AG08396 (cell line): ENCODE data around the gene PGC.
A peak's percentile ranks its signal among the peaks of the same experiment; 100 is the strongest.

Source experiments
- DNase-seq: peaks from one replicate; pipeline ENCODE4 v3.0.0; 2012; ENCODE audit warnings: low spot score, mixed read lengths

The PGC gene

DNA sequence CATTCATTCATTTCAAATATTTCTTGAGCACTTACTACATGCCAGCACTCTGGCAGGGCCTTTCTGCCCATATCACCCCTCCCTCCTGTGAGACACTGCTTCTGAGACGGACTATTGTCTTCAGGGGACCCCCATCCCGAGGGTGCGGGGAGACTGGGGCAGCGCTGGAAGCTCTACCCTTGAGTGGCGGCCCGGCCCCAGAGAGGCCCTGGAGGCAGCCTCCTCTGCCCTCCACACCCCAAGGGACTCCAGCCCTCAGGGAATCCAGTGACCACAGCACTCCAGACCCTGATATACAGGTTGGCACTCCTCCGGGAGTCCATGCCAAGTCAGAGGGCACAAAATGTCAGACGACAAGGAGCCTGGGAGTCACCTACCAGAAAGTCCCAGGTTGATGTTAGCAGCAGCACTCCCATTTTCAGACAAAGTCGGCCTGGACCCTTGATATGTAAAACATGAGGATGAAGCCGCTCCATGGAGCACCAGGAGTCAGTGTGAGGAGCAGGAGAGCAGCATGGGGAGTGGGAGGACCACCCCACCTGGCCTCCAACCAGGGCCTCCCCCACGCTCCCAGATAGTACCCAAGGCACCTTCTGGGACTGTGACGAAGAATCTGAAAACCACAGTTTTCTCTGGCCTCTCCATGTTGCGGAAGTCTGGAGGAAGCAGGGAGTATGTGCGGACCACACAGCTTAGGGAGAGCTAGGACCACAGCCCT lies 32.5 kb downstream of the PGC start:
- DNase-seq = no peak

DNA sequence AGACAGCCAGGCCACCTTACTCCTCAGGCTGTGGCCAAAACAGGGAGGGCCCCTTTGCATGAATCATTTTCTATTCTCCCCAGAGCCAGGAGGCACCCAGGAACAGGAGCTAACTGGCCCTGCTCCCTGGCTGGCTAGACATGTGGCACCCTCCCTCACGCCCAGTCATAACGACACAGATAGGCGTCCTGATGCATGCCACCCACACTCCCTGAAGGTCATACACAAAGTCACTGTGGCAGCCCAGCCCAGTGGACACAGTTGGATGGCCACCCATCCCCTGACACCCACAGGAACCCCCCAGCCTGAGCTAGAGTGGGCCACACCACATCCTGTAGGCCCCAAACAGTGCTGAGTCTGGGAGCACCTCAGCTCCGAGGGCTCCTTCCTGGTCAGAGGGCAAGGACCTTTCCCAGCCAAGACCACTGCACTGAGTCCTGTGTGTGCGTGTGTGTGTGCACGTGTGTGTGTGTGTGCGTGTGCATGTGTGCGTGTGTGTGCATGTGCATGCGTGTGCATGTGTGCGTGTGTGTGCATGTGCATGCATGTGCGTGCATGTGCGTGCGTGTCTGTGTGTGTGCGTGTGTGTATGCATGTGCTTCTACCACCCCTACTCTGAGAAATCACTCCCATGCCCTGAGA lies 33.4 kb downstream of the PGC start:
- no peak for DNase-seq

DNA sequence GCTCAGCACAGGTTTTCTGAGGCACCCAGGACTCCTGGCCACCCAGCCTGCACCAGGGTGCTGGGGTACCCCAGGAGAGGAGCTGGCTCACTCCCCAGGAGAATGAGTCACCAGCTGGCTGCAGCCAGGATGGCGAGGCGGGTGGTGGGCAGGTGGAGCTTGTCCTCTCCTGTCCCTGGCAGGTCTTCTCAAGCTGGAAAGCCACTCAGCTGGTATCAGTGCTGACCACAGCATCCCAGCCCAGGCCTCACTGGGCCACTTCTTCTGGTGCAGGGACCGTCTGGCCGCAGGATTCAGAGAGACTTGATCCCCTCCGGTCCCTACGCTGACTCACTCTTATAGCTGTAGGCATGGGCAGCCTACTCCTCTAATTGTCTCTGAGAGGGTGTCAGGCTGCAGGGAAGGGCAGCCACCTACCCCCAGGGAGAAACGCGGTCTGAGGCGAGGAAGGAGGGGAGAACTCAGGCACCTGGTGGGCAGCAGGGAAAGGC lies 34.0 kb downstream of the PGC start:
- DNase-seq = peak; percentile 42

DNA sequence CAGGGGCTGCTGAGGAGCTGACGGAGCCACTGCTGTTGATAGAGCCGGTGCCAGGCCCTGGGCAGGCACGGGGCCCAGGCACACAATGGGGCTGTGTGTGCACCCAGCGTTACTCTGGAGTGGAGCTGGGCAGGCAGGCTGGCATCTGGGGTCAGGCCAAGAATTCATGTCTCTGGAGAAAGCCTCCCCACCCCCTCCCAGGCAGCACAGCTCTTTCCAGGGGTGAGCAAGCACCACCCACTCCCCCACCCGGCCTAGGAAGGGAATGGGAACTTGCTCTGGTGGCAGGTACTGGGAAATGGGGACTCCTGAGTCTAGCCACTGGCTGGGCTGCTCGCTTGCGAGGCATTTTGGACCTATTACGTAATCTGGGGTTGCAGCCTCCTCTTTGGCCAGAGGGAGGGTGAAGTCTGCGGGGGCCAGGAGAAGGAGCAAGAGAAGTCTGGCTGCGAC lies 34.5 kb downstream of the PGC start:
- peak; percentile 49 for DNase-seq

DNA sequence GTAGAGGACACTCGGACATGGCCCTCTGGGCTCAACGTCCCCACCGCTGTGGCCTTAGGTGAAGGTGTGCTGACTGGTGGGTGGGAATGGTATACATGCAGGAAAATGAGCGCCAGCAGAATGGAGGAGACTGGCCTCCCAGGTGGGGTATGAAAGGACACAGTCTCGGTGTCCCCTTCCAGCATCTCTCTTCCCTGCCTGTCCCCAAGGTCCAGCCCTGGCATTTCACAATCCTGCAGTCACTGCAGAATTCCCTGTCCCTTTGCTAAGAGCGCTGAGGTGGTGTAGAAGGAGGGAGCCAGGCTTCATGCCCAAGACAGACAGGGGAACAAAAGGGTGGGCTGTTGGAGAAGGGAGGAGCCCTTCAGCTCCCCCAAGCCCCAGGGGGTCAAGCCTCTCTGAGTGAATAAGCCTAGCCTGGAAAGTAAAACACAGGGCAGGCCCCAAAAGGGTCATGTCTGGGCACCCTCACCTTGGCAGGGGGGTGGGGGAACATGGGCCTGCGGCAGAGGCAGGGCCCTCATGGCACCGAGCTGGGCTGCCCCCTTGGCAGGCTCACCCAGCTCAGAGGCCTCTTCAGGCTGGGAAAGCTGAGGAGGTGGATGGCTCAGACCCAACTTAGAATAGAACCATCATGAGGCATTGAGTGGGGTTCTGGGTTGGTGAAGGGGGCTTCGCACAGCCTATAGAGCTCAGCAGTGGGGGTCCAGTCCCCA lies 35.7 kb downstream of the PGC start:
- no peak for DNase-seq

DNA sequence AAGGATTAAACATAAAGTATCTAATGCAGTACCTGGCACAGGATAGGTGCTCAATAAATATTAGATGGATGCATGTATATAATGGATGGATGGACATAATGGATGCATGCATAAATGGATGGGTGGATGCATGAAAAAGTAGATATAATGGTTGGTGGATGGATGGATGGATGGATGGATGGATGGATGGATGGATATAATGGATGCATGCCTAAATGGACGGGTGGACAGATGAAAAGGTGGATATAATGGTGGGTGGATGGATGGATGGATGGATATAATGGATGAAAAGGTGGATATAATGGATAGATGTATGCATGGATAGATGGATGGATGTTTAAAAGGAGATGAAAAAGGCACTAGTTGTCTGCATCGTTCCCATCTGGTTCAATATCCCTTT lies 37.8 kb downstream of the PGC start:
- DNase-seq = no peak

DNA sequence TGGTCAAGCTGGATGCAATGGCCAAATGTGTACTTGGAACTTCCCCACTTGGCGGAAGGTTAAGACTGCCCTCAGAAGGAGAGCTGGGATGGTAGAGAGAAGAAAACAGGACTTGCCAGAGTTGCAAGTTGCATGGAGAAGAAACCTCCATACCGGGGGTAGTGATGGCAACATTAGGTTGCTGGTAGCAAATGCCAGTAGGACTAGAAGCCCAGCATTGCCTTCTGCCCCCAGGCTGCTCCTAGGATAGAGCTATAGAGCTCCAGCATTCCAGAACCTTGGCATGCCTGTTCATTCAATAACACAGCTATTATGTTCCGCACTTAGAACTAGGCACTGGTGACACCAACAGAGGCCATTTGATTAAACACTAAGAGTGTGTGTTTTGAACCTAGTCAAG lies 38.3 kb downstream of the PGC start:
- no peak for DNase-seq

DNA sequence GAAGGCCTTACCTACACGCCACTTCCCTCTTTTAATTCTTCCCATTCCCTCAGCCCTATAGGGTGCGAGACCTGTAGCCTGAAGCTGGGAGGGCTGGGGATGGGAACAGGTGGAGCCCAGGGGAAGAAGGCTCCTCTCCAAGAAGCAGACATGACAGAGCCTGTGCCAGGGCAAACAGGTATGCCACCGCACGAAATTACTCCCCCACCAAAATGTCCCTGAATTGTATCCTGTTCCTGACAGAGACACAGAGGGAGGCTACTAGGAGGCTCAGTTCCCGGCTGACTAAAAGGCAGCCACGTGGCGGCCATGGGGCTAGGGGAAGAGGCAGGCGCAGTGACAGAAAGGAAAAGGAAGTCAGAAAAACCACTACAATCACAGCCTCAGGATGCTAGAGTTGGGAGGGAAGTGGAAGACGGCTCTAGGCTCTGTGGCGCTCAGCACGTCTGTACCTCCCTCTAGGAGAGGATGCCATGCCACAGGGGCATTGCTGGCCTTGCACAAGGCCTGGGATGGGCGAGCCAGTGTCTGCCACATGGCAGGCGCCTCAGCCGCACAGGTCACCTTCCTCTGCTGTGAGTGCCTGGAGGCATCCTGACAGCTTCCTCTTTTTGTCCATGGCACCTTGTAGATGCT lies 39.5 kb downstream of the PGC start:
- DNase-seq = no peak

DNA sequence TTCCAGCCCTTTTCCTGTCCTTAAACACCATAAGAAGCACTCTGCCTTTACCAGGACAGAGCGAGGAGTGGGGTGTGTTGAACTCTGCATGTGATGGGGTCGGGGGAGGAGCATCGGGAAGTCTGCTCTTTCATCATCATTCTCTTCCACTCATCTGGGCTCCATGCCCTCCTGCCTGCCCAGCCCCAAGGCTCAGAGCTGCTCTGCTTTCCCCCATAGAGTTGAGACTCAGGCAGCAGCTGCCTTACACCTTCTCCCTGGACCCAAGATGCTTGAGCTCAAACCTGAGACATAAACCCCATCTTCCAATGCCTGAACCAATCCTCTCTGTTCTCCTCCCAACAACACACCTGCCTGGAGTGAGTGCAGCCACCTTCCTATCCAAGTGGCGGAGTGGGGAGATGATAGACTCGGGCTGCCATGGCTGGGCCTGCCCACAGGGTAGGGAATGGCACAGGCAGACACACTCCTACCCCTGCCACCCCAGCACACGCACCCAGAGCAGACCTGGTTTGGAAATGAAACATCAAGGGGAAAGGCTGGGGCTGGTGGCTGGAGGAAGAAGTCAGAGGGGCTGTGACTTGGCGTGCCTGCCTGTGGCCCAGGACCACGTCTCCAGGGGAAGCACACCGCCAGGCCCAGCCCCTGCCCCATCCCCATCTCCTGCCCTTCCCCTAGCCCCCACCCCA lies 40.2 kb downstream of the PGC start:
- peak; percentile 64 for DNase-seq

DNA sequence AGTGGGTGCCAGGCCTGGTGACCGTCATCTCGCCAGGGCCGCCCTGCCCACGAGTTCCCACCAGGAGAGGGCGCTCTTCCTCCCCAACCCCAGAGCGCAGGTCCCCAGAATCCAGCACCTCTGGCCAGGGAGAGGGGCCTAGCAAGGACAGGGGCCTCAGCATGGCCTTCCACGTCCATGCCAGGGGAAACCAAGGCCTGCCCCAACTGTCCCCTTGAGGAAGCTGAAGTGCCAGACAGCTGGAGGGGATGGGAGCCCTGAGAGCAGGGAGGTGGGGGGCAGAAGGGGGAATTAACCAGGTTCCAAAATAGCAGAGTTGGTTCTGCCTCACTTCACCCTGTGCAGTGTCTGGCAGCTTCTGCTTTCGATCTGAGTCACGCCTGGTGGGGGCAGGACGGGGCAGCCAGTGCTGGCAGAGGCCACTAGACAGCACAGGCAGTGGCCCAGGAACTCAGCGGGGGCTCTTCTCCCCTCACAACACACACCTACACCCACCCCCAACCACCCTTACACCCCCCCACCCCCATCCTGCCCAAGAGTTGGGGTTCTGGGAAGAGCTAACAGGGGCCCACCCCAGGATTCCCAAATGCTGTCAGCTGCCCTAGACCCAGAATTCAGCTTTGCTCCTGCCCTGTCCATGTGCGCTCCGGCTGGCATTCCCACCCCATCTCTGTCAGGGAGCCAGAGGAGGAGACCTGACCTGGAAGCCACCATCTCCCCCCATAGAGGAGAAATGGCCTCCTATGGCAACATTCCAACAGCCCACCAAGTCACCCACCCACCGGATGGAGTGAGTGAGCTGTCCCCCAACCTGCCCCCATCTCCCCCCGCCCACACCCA lies 41.0 kb downstream of the PGC start:
- DNase-seq = peak; percentile 87

DNA sequence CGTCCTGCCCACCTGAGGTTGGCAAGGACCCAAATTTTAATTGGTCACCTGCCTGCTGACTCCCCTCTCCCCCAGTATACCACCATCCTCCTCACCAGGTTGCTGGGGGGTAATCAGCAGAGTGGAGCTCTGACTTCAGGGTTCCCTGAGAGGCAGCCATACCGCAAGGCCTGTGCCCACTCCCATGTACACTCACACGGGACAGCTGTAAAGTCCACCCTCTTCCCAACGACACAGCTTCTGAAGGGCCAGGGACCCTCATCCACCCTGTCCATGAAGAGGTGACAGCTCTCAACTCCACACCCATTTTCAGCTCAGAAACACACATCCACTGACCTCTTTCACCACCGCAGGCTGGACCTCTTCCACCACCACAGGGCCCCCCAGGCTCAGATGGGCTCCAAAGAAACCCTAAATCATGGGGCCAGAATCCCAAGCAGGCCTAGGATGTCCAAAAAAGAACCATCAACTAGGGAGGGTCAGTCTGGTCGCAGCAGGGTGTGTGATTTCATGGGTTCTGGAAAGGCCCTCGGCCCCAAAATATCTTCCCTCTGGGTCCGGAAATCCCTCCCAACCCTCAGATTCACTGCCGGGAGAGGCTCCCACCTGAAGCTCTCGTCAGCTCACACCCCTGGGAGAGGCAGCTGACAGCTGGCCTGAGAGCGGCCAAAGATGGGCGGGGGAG lies 41.7 kb downstream of the PGC start:
- DNase-seq = no peak

DNA sequence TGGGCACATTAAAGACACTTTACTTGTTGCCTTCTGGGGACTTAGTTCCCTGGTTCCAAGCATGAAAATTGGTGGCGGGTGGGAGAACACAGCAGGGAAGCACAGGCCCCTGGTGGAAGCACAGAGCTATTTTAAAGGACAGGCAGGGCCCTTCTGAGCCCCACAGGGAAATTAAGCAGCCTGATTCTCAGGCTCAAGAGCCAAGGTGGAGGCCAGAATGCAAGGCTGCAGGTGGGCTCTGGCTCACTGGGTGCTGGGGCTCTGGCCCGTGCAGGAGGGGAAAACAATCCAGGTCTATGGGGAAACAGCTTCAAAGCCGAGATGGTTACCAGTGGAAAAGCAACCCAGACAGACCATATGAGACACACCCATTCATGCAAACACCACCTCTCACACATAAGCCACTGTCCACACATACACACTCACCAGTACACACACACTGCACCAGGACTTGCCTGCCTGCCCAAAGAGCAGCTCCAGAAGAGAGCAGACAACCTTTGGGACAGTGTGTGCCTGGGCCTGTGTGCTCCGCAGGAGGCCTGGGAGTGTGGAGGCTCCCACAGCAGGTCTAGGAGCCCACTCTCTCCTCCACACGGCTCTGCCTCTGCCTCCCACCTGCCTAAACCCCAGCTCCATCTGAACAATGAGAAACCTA lies 42.4 kb downstream of the PGC start:
- no peak for DNase-seq

DNA sequence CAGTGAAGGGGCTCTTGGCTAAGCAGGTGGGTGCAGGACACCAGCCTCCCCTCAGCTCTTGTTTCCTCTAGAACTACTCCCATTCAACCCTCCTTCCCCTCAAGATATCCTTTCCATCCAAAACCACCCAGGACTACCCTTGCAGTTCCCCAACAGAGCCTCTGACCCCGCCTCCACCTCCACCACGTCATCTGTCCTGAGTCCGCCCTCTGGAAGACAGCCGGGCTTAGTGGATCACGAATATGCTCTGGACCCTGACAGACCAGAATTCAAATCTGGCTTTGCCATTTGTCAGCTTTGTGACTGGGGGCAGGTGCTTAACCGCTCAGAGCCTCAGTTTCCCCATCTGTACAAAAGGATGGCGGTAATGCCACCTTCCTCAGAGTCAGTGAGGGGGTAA lies 43.2 kb downstream of the PGC start:
- DNase-seq = no peak

DNA sequence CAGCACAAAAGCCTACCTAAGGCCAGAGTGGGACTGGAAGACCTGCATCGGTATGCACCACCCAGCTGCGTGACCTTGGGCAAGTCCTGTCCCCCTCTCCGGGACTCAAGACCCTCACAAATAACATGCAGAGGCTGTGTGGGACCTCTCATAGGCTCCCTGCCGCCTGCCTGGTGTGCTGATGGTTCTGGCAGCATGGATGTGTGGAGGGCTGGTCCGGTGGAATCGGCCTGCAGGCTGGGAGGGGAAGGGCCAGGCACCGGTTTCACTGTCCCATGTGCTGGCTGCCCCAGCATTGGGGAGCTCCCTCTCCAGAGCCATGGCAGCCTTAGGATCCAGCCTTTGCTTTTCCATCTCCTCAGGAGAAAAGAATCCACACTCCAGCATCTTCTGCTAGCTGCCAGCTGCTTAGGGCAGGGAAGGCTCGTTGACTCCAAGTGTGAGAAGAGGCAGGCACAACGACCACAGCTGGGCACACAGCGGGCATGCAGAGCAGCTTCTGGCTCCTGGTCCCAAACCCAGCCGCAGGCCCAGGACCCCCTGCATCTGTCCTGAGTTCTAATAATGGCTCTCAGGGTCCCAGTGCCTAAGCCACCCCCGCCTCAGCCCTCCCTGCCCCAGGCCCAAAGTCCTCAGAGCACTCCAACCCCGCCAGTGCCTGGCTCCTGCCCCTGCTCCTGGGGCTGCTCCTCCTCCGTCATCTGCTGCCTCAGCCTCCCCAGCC lies 44.3 kb downstream of the PGC start:
- no peak for DNase-seq

DNA sequence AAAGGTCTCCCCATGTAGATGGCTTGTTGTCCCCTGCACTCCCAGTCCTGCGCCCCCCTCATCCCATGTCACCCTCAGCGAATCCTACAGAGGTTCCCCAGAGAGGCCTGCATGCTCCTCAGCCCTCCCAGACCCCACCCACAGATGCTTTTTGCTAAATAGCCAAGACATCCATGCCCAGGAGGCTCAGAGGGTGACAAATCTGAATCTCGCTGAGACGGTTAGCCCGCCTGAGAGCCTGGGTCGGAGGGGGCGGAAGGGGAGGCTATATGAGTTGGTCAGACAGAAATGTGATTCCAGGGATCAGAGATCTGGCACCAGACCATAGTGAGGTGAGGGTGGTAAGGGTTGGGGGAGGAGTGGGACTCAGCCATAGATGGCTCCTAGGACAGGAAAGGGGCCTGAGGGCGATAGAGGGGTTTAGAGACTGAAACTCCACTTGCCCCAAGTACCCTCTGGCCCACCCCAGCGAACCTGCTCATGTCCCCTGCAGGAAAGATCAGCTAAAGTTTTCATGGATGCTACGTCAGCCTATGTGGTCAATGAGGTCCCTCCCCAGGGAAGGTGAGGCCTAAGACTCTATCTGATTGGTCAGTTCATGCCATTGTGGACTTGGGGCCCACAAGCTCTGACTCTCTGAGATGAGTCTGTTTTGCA lies 45.0 kb downstream of the PGC start:
- no peak for DNase-seq

DNA sequence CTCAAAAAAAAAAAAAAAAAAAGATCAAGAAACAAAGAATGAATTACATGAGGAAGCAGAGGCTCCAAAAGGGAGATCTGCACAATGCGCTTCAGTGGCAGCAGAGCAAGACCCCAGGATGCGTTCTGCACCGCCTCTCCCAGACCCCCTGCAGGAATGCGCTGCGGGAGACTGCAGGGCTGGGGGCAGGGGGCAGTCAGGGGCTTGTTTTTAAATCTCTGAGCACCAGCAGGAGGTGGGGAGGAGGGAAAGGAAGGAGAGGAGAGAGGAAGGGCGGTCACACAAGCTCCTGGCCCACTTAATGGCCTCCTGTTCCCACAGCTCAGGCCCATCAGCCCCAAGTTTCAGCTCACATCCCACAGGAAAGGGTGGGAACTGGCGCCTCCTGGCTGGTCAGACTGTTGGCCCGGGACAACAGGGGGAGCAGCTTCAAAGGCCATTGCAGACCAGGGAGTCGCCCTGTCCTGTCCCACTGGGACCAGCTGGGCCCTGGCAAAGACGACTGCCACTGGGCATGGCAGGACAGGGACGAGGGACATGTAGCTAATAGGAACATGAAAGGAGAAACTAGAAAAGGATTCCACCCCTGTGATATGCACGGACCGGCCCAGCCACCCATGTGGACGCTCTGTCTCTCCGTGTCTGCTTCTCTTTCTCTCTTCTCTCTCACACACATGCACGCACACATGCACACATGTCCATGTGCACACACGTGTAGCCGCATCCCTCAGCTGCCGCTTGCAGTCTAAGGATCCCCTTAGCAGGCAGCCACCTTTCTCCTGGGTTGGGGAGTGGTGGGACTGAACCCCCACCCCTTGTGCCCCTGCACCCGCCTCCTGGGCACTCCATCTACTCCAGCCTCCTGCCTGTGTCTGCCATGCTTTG lies 46.5 kb downstream of the PGC start:
- DNase-seq = no peak

DNA sequence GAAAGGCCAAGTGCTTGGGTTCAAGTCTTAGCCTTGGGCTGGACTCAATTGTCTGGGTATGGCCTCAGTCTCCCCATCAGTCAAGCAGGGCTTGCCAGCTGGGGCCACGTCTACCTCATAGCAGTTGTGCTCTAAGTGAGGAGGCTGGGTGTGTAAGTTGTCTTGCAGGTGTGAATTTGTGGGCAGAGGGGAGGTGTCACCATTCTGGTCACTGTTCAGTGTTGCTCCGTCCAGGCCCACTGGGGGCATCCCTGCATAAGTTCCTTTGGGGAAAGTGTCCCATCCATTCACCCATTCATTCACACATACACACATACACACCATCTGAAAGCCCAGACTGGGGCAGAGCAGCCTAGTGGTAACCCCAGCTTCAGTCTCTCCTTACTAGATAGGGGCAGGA lies 48.1 kb downstream of the PGC start:
- no peak for DNase-seq
